HEK293 (cell line): ENCODE results near the gene ZNF513.

Experiments used
- GLIS1 ChIP-seq: fragments of 450-650 bp; formaldehyde crosslinking; IDR thresholded peaks from 2 replicates; pipeline ENCODE4 v1.5.1; 2016; ENCODE audit warnings: missing biosample characterization, missing genetic modification characterization
- MZF1 ChIP-seq: fragments of 450-650 bp; formaldehyde crosslinking; IDR thresholded peaks from 2 replicates; pipeline ENCODE4 v1.5.1; 2017; ENCODE audit warnings: missing biosample characterization, missing genetic modification characterization, borderline replicate concordance
- PATZ1 ChIP-seq: fragments of 450-650 bp; formaldehyde crosslinking; IDR thresholded peaks from 2 replicates; pipeline ENCODE4 v1.5.1; 2016; ENCODE audit warnings: missing biosample characterization, missing genetic modification characterization
- PRDM2 ChIP-seq: fragments of 450-650 bp; formaldehyde crosslinking; IDR thresholded peaks from 2 replicates; pipeline ENCODE4 v1.5.1; 2016; ENCODE audit warnings: missing biosample characterization, missing genetic modification characterization, borderline replicate concordance
- SP3 ChIP-seq: fragments of 450-650 bp; formaldehyde crosslinking; IDR thresholded peaks from 2 replicates; pipeline ENCODE4 v1.5.1; 2016; ENCODE audit warnings: missing biosample characterization, missing genetic modification characterization
- ZBTB17 ChIP-seq: fragments of 450-650 bp; formaldehyde crosslinking; IDR thresholded peaks from 2 replicates; pipeline ENCODE4 v1.5.1; 2016; ENCODE audit warnings: missing biosample characterization, missing genetic modification characterization
- ZBTB20 ChIP-seq: fragments of 450-650 bp; formaldehyde crosslinking; IDR thresholded peaks from 2 replicates; pipeline ENCODE4 v1.5.1; 2016; ENCODE audit warnings: missing biosample characterization, missing genetic modification characterization
- ZBTB26 ChIP-seq: fragments of 450-650 bp; formaldehyde crosslinking; optimal IDR thresholded peaks from 2 replicates; pipeline ENCODE3; 2016; ENCODE audit warnings: missing biosample characterization, mild to moderate bottlenecking, missing genetic modification characterization
- ZFP3 ChIP-seq: fragments of 450-650 bp; formaldehyde crosslinking; IDR thresholded peaks from 2 replicates; pipeline ENCODE4 v1.5.1; 2016; ENCODE audit warnings: low read depth, missing biosample characterization, missing genetic modification characterization
- ZNF16 ChIP-seq: fragments of 450-650 bp; formaldehyde crosslinking; IDR thresholded peaks from 2 replicates; pipeline ENCODE4 v1.5.1; 2016; ENCODE audit warnings: low read depth, missing biosample characterization, missing genetic modification characterization
- ZNF169 ChIP-seq: fragments of 450-650 bp; formaldehyde crosslinking; IDR thresholded peaks from 2 replicates; pipeline ENCODE4 v1.5.1; 2016; ENCODE audit warnings: missing biosample characterization, missing genetic modification characterization
- ZNF248 ChIP-seq: fragments of 450-650 bp; formaldehyde crosslinking; IDR thresholded peaks from 2 replicates; pipeline ENCODE4 v1.5.1; 2017; ENCODE audit warnings: missing biosample characterization, missing genetic modification characterization
- ZNF26 ChIP-seq: fragments of 450-650 bp; formaldehyde crosslinking; IDR thresholded peaks from 2 replicates; pipeline ENCODE4 v1.5.1; 2016; ENCODE audit warnings: missing biosample characterization, missing genetic modification characterization
- ZNF274 ChIP-seq, 2 experiments: fragments of 200-500 bp in 1 of 2; fragments of 450-650 bp in 1 of 2; sonication (Bioruptor generic) in 1 of 2; formaldehyde crosslinking in 1 of 2; IDR thresholded peaks; 2 replicates each; pipeline versions ENCODE4 v1.5.1 to v1.6.1; 2014 to 2016; ENCODE audit warnings: borderline replicate concordance in 1 of 2, inconsistent platforms in 1 of 2, low read length in 1 of 2, missing biosample characterization in 1 of 2, missing genetic modification characterization in 1 of 2
- ZNF324 ChIP-seq: fragments of 450-650 bp; formaldehyde crosslinking; IDR thresholded peaks from 2 replicates; pipeline ENCODE4 v1.5.1; 2016; ENCODE audit warnings: missing biosample characterization, missing genetic modification characterization
- ZNF391 ChIP-seq: fragments of 450-650 bp; formaldehyde crosslinking; IDR thresholded peaks from 2 replicates; pipeline ENCODE4 v1.5.1; 2016; ENCODE audit warnings: low read depth, missing biosample characterization, missing genetic modification characterization, borderline replicate concordance
- ZNF426 ChIP-seq: fragments of 450-650 bp; formaldehyde crosslinking; IDR thresholded peaks from 2 replicates; pipeline ENCODE4 v1.5.1; 2017; ENCODE audit warnings: missing biosample characterization, missing genetic modification characterization, mild to moderate bottlenecking, inconsistent platforms, moderate library complexity
- ZNF501 ChIP-seq: fragments of 450-650 bp; formaldehyde crosslinking; IDR thresholded peaks from 2 replicates; pipeline ENCODE4 v1.5.1; 2016; ENCODE audit warnings: missing biosample characterization, missing genetic modification characterization
- ZNF513 ChIP-seq: fragments of 450-650 bp; IDR thresholded peaks from 2 replicates; pipeline ENCODE4 v1.5.1; 2018; ENCODE audit warnings: missing biosample characterization, missing genetic modification characterization
- ZNF558 ChIP-seq: fragments of 450-650 bp; formaldehyde crosslinking; IDR thresholded peaks from 2 replicates; pipeline ENCODE4 v1.5.1; 2016; ENCODE audit warnings: missing biosample characterization, missing genetic modification characterization
- ZNF768 ChIP-seq: fragments of 450-650 bp; formaldehyde crosslinking; IDR thresholded peaks from 2 replicates; pipeline ENCODE4 v1.5.1; 2018; ENCODE audit warnings: missing biosample characterization, mild to moderate bottlenecking, missing genetic modification characterization
- TF ChIP-seq, protein P1 (sequence below): IDR thresholded peaks from 2 replicates; pipeline ENCODE4 v1.6.1; 2011; ENCODE audit warnings: mild to moderate bottlenecking, low read depth, low read length, borderline replicate concordance
- TF ChIP-seq, protein P2 (sequence below): fragments of 450-650 bp; formaldehyde crosslinking; IDR thresholded peaks from 2 replicates; pipeline ENCODE4 v1.5.1; 2017; ENCODE audit warnings: missing biosample characterization, missing genetic modification characterization

Gene ZNF513

GRCh38 chr2:27428213-27428977 lies 47.9 kb upstream of the ZNF513 start, which contains the start of gene NRBP1 (continued):
- no peak for TF ChIP-seq PRDM2 (tag by site-specific recombination)
- no peak for TF ChIP-seq ZNF26 (tag by site-specific recombination)
- peak; percentile 64; the same call in 1 of the 2 replicates for TF ChIP-seq ZNF501 (tag by site-specific recombination)
- no peak for TF ChIP-seq ZNF324
- no peak for TF ChIP-seq ZFP3 (tag by site-specific recombination)
- peak; percentile 76 for TF ChIP-seq ZBTB26 (tag by site-specific recombination)
- TF ChIP-seq ZNF558 (tag by site-specific recombination): no peak
- TF ChIP-seq ZNF768 (tag by site-specific recombination): no peak
- TF ChIP-seq, protein P1, sequence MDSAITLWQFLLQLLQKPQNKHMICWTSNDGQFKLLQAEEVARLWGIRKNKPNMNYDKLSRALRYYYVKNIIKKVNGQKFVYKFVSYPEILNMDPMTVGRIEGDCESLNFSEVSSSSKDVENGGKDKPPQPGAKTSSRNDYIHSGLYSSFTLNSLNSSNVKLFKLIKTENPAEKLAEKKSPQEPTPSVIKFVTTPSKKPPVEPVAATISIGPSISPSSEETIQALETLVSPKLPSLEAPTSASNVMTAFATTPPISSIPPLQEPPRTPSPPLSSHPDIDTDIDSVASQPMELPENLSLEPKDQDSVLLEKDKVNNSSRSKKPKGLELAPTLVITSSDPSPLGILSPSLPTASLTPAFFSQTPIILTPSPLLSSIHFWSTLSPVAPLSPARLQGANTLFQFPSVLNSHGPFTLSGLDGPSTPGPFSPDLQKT: no peak
- TF ChIP-seq ZBTB17 (tag by site-specific recombination): peak; percentile 86
- TF ChIP-seq PATZ1 (tag by site-specific recombination): peak; percentile 93
- no peak for TF ChIP-seq ZNF16 (tag by site-specific recombination)
- TF ChIP-seq ZNF169 (tag by site-specific recombination): no peak
- TF ChIP-seq ZNF274 (IDR thresholded peaks at IDR 0.05; ENCODE audit: low read length): no peak
- TF ChIP-seq ZNF274 (tag by site-specific recombination; IDR thresholded peaks at IDR 0.05; ENCODE audit: borderline replicate concordance): no peak
- peak; percentile 98 for TF ChIP-seq ZBTB20 (tag by site-specific recombination)
- no peak for TF ChIP-seq ZNF426 (tag by site-specific recombination)
- TF ChIP-seq MZF1 (tag by site-specific recombination): no peak
- no peak for TF ChIP-seq ZNF248 (tag by site-specific recombination)
- TF ChIP-seq, protein P2, sequence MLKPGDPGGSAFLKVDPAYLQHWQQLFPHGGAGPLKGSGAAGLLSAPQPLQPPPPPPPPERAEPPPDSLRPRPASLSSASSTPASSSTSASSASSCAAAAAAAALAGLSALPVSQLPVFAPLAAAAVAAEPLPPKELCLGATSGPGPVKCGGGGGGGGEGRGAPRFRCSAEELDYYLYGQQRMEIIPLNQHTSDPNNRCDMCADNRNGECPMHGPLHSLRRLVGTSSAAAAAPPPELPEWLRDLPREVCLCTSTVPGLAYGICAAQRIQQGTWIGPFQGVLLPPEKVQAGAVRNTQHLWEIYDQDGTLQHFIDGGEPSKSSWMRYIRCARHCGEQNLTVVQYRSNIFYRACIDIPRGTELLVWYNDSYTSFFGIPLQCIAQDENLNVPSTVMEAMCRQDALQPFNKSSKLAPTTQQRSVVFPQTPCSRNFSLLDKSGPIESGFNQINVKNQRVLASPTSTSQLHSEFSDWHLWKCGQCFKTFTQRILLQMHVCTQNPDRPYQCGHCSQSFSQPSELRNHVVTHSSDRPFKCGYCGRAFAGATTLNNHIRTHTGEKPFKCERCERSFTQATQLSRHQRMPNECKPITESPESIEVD (tag by site-specific recombination): no peak
- no peak for TF ChIP-seq ZNF513 (tag by site-specific recombination)
- TF ChIP-seq SP3 (tag by site-specific recombination): peak; percentile 89
- no peak for TF ChIP-seq ZNF391 (tag by site-specific recombination)
- peak; percentile 34 for TF ChIP-seq GLIS1 (tag by site-specific recombination)
